ENCODE data around the gene ASB13. TPM values are rescaled to one million over a fixed set of nuclear protein-coding genes. Genes with fewer than 3 reads are reported as not detected.

ASB13 gene
- total and polyA plus RNA-seq, 2 experiments from 2014 or later, result 11.6 to 20.2 TPM

DNA sequence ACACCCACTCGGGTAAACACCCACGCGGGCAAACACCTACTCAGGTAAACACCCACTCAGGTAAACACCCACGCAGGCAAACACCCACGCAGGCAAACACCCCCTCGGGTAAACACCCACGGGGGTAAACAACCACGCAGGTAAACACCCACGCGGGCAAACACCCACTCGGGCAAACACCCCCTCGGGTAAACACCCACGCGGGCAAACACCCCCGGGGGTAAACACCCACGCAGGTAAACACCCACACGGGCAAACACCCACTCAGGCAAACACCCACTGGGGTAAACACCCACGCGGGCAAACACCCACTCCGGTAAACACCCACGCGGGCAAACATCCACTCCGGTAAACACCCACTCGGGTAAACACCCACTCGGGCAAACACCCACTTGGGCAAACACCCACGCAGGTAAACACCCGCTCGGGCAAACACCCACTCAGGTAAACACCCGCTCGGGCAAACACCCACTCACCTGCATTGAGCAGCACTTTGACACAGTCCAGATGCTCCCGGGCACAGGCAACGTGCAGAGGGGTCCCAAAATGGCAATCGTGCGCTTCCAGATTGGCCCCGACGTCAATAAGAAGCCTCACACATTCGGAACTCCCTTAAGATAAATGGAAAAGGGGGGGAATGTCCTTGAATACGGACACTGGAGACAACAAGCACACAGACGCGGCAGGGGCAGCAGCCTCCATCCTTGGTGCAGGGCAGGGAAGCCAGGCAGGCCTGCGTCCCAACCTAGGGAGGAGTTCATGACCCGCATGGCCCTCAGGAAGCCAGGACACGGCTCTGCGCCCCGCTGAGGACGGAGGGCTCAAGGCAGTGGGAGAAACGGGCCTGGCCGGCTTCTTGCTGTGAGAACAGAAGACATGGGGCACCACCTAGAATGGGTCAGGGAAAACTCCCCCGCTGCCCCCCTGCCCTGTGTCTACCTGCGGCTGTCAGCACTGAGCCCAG, 17.6 kb downstream of the ASB13 start:
- DNase-seq (ENCODE audit: low spot score), result peak; percentile 49

More for the DNA sequence above, 17.6 kb downstream of the ASB13 start:
- Histone ChIP-seq H3K27me3 (ENCODE audit: insufficient read depth) (no peaks in the 10 kb centered on the region), H3F3A (replicated peaks; ENCODE audit: low read depth) (no peaks in the 10 kb centered on the region), H3K4me2 (no peak overlapping the region), H3K4me3 (no peak overlapping the region), H2AFZ (no peak overlapping the region), H4K20me1 (replicated peaks; ENCODE audit: insufficient read depth) (no peaks in the 10 kb centered on the region), H3K9me2 (ENCODE audit: insufficient read depth) (no peaks in the 10 kb centered on the region), H3K4me1 (ENCODE audit: insufficient read depth) (no peaks in the 10 kb centered on the region), H3K36me3 (ENCODE audit: insufficient read depth) (no peaks in the 10 kb centered on the region), H3K27ac (ENCODE audit: low read depth) (no peak overlapping the region), H3K79me2 (replicated peaks; ENCODE audit: insufficient read depth) (no peaks in the 10 kb centered on the region)
- peak; percentile 64 for ATAC-seq
- Mint-ChIP-seq H3K27ac (no peak overlapping the region), H3K36me3 (ENCODE audit: low read depth) (peaks cover 25% of the 10 kb centered on the region), H3K27me3 (ENCODE audit: insufficient read depth, low read depth, poor library complexity) (peaks cover 15% of the 10 kb centered on the region), H3K4me1 (peaks cover 3% of the 10 kb centered on the region; the same call in 1 of the 3 replicates), H3K4me3 (no peak overlapping the region), H3K9me3 (no peaks in the 10 kb centered on the region)
- TF ChIP-seq EZH2phosphoT487 (IDR thresholded peaks at IDR 0.05; ENCODE audit: unreplicated experiment), result no peak
- TF ChIP-seq POLR2AphosphoS5 (IDR thresholded peaks at IDR 0.05; ENCODE audit: low read depth), result no peak
- TF ChIP-seq ETS1 (IDR thresholded peaks at IDR 0.05), result no peak
- TF ChIP-seq ZNF114 (CRISPR knock-in tag; IDR thresholded peaks at IDR 0.05), result no peak
- no peak for TF ChIP-seq STAT1 (IDR thresholded peaks at IDR 0.05; ENCODE audit: unreplicated experiment)
- no peak for TF ChIP-seq REST (IDR thresholded peaks at IDR 0.05; ENCODE audit: unreplicated experiment)
- no peak for TF ChIP-seq JUNB (IDR thresholded peaks at IDR 0.05; ENCODE audit: unreplicated experiment)
- TF ChIP-seq EZH2 (IDR thresholded peaks at IDR 0.05; ENCODE audit: low read depth, unreplicated experiment), result no peak

Data from GM23338 (cell line).